ENCODE data around the gene ADAMTS13.
A peak's percentile ranks its signal among the peaks of the same experiment; 100 is the strongest.

Gene ADAMTS13

DNA sequence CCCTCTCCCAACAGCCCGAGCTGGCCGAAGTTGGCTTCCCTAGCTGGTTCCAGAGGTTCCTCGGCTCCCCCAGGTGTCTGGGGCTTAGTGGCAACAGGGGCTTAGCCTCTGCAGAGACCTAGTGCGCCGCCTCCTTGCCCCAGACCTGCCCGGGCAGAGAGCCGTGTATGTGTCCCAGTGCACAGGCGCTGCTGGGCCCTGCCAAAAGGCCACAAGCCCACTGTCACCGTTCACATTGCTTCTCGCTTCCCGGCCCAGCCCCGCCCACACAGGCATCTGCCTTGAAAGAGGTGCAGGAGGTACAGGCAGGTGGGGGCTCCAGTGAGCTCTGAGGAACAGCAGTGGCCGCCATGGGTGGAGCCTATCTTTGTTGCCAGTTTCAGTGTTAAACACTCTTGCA, 35.1 kb downstream of the ADAMTS13 start:
- DNase-seq = no peak

DNA sequence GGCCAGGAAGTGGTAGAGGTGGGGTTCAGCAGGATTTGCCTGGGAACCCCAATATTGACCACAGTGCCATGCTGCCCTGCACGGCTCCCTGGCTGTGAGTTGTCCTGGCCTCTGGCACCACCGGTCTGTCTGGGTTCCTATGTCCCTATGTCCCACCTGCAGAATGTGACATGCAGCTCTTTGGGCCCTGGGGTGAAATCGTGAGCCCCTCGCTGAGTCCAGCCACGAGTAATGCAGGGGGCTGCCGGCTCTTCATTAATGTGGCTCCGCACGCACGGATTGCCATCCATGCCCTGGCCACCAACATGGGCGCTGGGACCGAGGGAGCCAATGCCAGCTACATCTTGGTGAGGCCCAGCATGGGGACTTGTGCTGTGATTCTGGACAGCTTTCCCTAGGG, 35.6 kb downstream of the ADAMTS13 start:
- no peak for DNase-seq

DNA sequence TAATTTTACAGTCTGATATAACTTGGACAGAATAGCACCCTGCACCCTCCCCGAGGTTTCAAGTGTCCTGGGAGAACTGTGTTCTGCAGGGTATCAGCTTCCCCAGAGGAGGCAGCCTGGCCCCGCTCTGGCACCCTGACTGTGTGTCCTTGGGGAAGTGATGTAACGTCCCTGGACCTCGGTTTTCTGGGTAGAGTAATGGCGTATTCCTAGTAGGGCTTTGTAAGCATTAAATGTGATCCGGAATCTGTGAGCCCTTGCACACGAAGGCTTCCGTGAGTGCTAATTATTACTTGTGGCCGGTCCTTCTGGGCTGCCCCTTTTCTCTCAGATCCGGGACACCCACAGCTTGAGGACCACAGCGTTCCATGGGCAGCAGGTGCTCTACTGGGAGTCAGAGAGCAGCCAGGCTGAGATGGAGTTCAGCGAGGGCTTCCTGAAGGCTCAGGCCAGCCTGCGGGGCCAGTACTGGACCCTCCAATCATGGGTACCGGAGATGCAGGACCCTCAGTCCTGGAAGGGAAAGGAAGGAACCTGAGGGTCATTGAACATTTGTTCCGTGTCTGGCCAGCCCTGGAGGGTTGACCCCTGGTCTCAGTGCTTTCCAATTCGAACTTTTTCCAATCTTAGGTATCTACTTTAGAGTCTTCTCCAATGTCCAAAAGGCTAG, 36.6 kb downstream of the ADAMTS13 start:
- no peak for DNase-seq

DNA sequence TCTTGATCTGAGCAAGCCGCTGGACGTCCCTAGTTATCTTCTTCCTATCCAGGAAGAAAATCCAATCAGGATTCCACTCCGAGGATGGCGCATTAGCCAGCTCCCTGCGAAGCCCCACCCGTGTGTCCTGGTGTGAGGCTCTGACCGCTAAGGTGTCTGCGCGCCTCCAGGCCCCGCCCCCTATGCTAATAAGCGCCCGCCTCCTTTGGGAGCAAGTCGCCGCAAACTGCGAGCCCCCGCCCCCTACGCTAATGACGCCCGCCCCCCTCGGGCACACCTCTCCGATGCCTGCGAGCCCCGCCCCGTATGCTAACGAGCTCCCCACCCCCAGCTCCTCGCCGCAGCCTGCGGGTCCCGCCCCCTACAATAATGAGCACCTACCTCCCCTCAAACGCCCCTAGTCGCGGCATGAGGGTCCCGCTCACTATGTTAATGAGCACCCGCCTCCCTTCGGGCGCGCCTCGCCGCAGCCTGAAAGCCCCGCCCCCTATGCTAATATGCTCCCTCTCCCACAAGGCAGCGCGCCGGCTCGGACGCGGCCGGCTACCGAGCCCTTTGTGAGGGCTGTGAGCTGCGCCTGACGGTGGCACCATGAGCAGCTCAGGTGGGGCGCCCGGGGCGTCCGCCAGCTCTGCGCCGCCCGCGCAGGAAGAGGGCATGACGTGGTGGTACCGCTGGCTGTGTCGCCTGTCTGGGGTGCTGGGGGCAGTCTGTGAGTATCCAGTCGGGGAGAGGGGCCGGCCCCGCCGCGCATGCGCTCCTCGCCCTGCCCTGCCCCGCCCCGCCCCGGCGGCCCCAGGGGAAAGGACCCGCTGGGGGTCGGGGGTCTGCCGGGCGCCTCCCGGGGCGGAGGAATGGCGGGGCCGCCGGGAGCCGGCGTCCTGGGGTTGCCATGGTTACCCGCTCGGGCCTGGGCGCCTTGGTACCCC, 37.6 kb downstream of the ADAMTS13 start, which contains the start of gene CACFD1:
CACFD1 (plus strand) TSS at position 503 of the 929 bp plus-strand sequence; CDS start at position 592, 89 bp downstream.
- DNase-seq = peak; percentile 77 to 94

DNA sequence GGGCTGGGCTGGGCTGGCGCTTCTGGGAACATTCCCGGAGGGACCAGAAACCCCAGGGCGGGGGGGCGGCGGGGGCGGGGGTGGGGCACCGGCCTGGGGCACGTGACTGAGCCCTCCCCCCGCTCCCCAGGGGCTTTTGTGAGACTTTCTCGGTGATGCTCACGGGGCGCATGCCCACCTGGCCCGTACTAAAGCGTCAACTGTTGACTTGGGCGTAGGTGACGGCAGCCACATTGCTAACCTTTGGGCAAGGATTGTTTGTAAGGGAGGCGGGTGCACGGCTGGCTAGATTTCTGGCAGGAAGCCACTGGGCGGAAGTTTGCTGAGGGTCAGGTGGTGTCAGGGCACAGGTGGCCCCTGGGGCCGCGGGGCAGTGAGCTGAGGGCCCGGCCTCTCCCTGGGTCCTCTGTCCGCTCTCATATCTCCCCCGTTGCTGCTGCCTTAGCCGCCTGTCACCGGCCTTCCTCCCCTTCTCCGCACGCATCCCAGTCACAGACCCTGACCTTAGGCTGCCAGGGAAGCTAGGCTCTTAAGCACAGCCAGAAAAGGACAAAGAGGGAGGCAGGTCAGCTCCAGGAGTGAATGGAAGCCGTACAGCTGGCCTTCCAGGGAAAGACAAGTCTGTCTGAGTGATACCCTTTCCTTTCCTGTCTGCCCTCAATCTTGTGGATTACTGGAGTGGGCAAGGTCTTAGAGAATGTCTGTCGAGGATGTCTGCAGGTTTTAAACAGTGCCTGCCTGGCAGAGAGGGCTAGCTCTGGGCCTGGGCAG, 38.4 kb downstream of the ADAMTS13 start:
- peak; percentile 17 to 47 for DNase-seq

DNA sequence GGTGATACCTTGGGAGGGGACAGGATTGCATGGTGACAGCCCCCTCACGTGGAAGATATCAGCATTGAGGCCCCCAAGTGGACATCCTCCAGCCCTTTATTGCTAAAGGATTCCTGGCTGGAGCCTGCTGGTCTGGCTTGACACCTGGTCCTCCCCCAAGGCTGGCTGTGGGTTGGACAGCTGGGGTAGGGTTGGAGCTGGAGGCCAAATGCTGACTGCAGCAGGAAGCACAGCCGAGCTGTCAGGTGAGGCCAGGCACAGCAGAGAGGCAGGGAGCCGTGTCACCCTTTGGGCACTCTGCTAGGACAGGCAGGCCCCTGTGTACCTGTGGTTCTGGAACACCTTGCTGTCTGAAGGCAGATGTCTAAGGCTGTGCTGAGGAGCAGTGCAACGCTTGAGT, 39.8 kb downstream of the ADAMTS13 start:
- DNase-seq = no peak

DNA sequence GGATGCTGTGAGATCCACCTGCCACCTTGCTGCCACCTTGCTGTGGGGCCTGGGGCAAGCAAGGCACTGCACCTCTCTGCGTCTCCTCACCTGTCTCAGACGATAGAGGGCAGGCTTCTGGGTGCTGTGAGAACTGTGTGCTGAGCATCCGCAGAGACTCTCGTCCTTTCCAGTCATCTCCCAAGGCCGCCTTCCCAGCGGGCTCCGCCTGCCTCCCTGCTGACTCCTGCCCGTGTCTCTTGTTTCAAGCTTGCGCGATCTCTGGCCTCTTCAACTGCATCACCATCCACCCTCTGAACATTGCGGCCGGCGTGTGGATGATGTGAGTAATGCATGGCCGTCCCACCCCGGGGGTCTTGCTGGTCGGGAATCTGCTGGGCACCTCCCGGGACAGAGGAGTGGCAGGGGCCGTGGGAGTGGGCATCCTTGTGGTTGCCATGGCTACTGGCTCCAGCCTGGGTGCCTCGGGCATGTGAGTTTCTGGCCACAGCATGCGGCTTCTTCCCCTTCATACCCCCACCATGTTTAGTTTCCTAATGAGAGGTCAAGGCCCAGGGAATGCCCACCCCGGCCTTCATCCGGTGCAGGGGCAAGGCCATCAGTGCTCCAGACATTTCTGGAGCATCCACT, 41.2 kb downstream of the ADAMTS13 start:
- no peak for DNase-seq

GRCh38 chr9:133463864-133464615, 41.9 kb downstream of the ADAMTS13 start:
- DNase-seq = no peak

GRCh38 chr9:133464638-133465037, 42.5 kb downstream of the ADAMTS13 start:
- no peak for DNase-seq

DNA sequence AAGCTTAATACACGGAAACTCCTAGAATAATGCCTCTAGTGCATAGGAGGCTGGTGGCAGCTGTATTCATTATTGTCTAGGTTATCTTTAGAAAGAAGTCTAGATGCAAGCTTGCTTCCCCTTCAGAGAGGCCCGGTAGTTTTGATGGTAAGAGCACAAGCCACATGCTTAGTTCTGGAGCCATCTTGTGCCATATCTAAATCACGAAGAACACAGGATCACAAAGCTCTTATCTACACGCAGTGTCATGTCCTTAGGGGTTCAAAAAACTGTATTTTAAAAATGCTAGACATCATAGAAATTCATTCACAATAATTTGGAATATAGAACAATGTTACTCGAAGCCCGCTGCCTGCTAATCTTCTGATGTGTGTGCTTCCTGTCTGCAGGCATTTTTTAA, 43.8 kb downstream of the ADAMTS13 start:
- DNase-seq = no peak

- DNase-seq = no peak
These were observed 44.9 kb downstream of the ADAMTS13 start for GRCh38 chr9:133467101-133467500.

- DNase-seq = no peak
These were observed 46.2 kb downstream of the ADAMTS13 start for GRCh38 chr9:133468374-133468773.

- DNase-seq = no peak
These were observed 46.7 kb downstream of the ADAMTS13 start for GRCh38 chr9:133468777-133469421.

DNA sequence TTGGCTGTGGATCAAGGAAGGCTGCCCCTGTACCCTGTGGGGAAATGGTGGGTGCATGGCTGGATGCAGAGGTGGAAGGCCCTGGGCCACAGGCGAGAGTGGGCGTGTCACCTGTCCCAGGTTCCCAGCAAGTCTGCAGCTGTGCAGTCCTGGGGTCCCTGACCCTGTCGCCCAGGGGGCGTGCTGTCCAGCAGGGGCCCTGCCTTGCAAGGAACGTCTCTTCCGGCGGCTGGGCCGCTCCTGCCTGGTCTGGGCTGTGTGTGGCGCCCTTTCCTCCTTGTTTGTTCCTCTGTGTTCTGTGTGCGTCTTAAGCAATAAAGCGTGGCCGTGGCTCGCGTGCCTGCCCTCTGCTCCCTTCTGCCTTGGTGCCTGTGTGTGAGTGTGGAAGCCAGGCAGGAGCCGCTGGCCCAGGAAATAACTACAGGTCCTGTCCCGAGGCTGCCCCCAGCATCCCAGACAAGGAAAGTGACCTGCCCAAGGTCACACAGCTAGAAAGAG, 48.3 kb downstream of the ADAMTS13 start:
- DNase-seq = no peak

- no peak for DNase-seq
These were observed 48.8 kb downstream of the ADAMTS13 start for GRCh38 chr9:133470988-133471387.

DNA sequence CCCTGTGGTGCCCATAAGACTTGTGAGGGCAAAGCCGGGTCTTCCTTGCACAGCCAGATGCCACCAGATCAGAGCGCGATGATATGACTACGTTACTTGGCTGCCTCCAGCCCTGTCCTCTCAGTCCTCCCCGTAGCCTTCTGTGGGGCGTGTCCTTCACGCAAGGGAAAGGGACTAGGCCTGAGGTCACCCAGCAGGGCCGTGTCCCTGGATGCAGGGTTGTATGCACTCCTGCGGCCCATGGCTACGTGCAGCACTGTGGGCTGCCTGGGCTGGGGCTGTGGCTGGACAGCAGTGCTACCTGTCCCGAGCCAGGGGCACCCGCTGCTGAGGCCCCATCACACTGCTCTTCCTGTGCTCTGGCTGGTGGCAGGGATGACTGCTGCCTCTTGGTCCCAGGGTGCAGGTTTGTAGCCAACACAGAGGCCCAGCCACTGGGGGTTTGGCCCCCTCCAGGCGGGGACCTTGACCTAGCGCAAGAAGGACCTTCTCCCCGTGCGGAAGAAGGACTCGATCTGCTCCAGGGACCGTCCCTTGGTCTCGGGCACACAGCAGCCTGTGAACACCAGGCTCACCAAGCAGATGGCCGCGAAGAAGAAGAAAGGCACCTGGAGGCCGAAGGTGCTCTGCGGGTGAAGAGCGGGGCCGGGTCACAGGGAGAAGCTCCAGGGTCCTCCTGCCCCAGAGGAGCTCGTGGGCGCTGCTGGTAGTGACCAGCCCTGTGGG, 49.5 kb downstream of the ADAMTS13 start:
- no peak for DNase-seq

- DNase-seq = no peak
These were observed 50.1 kb downstream of the ADAMTS13 start for GRCh38 chr9:133472277-133472645.

DNA sequence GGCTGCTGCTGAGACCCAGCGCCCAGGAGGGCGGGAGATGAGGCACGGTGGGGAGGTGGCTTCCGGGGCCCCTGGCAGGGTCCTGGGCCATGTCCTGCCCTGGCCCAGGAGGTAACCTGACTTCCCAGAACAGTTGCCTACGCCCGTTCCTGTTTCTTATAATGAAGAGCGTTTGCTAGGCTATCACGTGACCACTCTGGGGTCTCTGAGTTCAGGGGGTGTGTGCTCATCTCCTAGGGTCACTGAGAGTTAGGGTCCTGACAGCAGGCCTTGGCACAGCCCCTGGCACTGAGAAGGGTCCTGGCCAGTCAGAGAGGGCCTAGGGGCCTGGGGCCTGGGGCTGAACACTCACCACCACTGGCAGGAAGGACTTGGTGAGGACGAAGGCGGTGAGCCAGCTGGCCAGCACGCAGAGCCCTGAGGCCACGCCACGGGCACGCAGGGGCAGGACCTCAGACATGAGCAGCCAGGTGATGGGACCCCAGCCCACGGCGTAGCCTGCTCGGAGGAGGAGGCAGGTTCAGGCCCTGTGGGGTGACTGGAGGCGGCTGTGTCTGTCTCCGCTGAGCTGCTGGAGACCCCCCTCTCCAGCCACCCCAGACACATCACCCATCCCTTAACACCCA, 50.7 kb downstream of the ADAMTS13 start:
- no peak for DNase-seq

DNA sequence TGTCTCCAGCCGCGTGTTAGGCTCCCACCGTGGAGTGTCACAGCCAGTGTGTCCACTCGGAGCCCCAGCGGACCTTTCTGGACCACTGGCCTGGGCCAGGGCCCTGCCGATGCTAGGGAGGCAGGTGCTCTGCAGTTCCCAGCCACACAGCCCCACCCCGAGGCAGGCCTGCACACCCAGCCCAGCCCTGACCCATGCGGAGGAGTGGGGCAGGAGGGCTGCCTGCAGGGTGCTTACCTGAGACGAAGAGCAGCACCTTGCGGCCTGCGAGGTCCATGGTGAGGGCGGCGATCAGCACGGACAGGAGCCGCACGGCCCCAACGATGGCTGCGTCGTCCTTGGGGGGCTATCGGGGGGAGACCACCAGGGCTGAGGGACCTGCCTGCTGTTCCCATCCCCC, 51.6 kb downstream of the ADAMTS13 start:
- no peak for DNase-seq

GRCh38 chr9:133474215-133474614, 52.0 kb downstream of the ADAMTS13 start:
- no peak for DNase-seq

All from NCI-H187 (cell line).